ENCODE results near the gene IGIP.

GRCh38 chr5:140141241-140141640 lies 15.5 kb downstream of the IGIP start:
- no peak for TF ChIP-seq CTCF (IDR thresholded peaks at IDR 0.05; ENCODE audit: extremely low read depth in 1 of 2, insufficient read depth in 1 of 2, low read depth in 1 of 2, low read length in 2 of 2)
- no peak for TF ChIP-seq POLR2AphosphoS5 (IDR thresholded peaks at IDR 0.05; ENCODE audit: insufficient read depth, low read depth, low read length)
- no peak for TF ChIP-seq POLR2A (IDR thresholded peaks at IDR 0.05; ENCODE audit: low read depth, low read length)
- no peak for TF ChIP-seq EZH2 (IDR thresholded peaks at IDR 0.05; ENCODE audit: borderline replicate concordance, low read depth, low read length, severe bottlenecking)
- no peak for TF ChIP-seq JUN (IDR thresholded peaks at IDR 0.05; ENCODE audit: borderline replicate concordance, insufficient read depth, insufficient read length, low read depth)

Measured in endothelial cell of umbilical vein (primary cell).